Ramos (cell line): ENCODE measurements around the gene MRPL4.

Experiments used
- in situ Hi-C: fragments of 300-500 bp; cut with MboI; formaldehyde crosslinking; loops from one replicate; pipeline ENCODE4 v1.14.3; 2022; ENCODE audit warnings: low sequenced_read_pairs; ENCODE audit not compliant: unreplicated experiment

The MRPL4 gene

DNA sequence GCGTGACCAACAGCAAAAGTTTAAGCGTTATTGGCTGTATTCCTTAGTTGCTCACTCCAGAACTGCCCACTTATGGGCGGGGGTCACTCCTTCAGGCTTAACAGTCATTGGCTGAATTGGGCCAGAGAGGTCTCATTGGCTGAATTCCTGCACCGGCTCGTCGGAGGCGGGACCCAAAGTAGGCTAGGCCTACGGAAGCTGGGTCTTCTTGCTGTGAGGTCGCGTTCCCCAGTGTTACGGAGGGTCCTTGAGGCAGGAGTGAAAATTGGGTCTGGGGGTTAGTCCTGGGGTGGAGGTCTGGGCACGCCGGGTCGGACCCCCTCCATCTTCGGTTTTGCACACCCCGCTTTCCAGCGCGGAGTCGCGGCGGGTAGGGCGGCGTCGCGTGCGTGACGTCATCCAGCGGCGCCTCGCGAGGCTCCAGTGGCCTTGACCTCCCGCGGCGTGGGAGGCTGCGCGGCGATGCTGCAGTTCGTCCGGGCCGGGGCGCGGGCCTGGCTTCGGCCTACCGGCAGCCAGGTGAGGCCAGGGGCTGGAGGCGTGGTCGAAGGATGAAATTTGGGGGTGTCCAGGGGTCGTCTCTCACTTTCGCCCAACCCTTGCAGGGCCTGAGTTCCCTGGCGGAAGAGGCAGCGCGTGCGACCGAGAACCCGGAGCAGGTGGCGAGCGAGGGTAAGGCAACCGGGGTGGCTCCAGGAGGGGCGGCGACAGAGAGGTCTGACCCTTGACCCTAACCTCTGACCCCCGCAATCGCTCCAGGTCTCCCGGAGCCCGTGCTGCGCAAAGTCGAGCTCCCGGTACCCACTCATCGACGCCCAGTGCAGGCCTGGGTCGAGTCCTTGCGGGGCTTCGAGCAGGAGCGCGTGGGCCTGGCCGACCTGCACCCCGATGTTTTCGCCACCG is at the start of gene MRPL4:
Gene MRPL4, plus strand, starts transcription at position 423 of the 903 bp plus-strand sequence. Its CDS starts 40 bp downstream, at position 463.
- in situ Hi-C loops, result no loop called here

DNA sequence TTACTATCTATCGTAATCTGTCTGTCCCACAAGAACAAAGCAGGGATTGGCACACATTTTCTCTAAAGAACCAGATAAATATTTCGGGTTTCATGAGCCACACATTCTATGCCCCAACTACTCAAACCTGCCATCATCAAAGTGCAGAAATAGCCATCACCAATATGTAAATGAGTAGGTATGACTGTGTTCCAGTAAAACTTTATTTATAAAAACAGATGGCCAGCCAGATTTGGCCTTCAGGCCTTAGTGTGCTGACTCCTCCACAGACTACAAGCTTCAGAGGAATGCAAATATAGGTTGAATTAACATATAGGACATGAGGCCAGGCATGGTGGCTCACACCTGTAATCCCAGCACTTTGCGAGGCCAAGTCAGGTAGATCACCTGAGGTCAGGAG is 48.3 kb upstream of the MRPL4 start:
- in situ Hi-C loops, result no loop called here

DNA sequence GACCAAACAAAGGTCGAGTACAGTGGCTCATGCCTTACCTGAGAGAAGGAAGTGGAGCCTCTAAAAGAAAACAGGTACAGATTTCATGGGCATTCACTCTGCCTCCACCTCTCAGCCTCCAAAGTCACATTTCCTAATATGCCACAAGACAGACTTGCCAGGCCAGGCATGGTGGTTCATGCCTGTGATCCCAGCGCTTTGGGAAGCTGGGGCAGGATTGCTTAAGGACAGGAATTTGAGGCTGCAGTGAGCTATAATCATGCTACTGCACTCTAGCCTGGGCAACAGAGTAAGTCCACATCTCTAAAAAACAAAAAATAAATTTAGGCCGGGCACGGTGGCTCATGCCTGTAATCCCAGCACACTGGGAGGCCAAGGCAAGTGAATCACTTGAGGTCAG is 46.4 kb upstream of the MRPL4 start:
- in situ Hi-C loops, result no loop called here

DNA sequence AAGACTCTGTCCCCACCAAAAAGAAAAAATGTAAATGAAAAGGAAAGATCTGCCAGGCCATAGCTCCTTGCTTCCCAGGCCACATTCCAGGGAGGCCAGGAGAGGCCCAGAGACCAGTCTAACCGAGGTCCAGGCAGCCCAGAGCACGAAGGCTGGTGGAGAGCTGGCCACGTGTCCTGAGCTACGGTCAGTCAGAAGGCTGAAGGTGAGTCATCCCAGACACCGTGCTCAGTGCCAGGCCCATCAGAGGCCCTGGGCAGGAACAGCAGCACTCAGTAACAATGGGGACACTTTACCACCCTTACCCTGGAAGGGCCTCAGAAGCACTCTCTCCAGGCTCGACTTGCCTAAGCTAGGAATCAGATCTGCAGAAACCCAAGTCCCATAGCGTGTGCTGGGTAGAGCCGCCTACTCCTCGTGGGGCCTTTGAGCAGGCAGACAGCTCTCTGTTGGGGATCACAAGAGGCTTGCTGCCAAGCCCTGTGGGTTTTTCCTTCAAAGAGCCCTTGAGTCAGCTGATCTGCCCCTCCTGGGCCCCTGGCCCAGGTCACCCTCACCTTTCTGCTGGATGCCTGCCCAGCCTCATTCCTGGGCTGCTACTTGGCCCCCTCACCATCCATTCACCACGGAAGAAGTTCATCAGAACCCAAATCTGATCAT is 45.7 kb upstream of the MRPL4 start:
- in situ Hi-C loops, result no loop called here

DNA sequence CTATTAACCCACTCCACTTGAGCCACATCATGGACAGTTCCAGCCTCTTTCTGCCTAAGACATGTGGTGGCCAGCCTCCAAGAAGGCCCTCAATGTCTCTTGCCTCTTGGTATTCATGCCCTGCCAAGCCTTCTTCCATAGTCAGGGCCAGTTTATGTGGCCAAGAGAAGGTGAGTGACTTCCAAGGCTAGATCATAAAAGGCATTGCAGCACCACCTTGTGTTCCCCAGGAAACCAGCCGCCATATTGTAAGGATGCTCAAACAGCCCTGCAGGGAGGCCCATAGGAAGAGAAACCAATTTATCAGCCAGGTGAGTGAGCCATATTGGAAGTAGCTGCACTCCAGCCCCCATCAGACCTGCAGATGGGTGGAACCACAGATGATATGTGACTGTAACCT is 45.0 kb upstream of the MRPL4 start:
- in situ Hi-C loops, result no loop called here

DNA sequence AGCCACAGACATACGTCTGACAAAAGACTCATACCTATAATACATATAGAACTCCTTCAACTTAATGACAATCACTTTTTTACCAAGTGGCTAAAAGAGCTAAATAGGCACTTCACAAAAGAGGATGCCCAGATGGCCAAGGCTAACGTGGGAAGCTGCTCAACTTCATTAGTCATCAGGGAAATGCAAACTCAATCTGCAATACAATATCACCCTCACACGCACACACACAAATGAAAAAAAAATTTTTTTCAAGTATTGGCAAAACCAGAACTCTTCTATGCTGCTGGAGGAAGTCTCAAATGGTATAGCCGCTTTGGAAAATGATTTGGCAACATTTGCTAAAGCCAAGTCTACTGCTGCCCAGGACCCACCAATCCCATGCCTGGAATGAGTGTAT is 42.7 kb upstream of the MRPL4 start:
- in situ Hi-C loops, result no loop called here

DNA sequence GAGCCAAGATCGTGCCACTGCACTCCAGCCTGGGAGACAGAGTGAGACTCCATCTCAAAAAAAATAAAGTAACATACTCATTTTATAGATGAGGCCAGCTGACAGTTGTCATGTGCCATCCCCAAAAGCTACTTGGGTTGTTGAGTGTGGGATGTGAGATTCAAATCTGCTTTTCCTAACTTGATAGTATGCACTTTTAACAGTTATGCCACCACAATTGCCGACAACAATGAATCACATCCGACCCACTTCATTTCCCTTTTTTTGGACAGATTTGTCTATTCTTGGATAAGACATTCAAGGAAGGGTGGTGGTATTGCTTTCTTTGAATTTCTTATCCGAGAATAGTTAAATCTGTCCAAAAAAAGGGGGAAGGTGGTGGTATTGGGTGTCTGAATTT is 41.0 kb upstream of the MRPL4 start:
- in situ Hi-C loops, result no loop called here

DNA sequence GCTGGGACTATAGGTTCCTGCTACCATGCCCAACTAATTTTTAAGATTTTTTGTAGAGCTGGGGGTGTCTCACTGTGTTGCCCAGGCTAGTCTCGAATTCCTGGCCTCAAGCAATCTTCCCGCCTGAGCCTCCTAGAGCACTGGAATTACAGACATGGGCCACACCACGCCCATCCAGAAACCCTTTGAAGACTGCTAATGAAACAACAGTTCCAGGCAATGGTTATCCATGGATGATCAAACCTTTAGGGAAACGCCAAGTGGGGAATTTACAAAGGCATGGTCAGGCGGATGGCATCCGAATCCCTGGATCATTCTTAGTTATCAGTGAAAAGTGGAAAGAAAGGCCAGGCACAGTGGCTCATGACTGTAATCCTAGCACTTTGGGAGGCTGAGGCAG is 40.3 kb upstream of the MRPL4 start:
- in situ Hi-C loops, result no loop called here

DNA sequence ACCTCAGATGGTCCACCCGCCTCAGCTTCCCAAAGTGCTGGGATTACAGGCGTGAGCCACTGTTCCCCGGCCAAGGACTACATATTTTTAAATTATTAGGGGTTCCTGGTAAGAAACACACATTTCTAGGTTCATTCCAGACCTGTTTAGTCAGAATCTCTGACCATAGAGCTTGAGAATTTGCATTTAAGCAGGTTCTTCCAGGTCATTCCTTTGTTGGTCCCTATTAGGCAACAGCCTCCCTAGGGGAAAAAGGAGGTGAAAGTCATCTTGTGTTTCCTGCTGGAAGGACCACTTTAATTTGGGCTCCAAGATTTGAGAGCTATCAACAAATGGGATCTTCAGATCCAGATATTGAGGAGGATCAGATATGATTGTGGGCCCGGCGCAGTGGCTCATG is 37.2 kb upstream of the MRPL4 start:
- in situ Hi-C loops, result no loop called here

DNA sequence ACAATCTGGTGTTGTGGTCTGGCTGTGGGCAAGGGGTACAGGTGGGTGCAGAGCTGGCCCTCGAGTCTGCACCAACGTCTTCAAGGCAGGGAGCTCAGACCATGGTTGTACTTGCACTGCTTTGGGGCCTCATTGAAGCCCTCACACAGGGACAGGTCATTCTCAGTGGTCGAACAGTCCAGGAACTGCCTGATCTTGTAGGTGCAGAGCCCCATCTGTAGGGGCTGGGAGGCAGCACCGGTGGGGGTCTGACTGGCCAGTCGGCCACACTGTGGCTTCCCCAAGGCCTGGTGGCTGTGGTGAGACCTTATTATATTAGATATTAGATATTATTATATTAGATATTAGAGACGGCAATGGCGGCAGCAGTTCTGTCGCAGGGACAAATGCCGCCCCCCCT is 34.9 kb upstream of the MRPL4 start:
- in situ Hi-C loops, result no loop called here

DNA sequence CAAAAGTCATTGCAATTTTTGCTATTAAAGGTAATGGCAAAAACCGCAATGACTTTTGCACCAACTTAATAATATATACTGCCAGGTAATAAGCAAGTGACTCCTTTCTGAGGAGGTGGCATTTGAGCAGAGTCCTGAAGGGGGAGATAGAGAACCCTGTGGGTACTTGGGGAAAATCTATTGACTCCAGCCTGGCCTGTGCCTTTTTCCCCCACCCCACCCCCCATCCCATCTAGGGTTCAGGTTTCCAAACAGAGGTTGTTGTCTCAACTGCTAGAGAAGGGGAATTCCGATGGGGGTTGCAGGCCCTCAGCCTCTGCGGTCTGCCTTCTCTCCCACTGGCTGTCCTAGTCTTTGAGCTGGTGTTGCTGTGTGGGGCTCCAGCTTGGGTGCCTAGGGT is 32.3 kb upstream of the MRPL4 start:
- in situ Hi-C loops, result no loop called here

DNA sequence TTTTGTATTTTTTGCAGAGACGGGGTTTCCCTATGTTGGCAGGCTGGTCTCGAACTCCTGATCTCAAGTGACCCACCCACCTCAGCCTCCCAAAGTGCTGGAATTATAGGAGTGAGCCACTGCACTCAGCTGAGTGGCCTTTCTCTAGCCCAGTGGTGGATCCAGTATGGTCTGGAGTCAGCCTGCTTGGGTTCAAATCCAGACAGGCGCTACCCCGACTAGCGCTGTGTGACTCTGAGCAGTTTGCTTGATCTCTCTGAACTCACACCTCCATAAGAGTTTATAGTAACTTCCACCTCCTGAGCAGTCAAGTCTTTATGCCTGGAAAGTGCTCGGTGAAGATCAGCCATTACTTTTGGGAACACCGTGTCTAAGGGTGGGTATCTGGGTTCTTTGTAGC is 31.3 kb upstream of the MRPL4 start:
- in situ Hi-C loops, result no loop called here

DNA sequence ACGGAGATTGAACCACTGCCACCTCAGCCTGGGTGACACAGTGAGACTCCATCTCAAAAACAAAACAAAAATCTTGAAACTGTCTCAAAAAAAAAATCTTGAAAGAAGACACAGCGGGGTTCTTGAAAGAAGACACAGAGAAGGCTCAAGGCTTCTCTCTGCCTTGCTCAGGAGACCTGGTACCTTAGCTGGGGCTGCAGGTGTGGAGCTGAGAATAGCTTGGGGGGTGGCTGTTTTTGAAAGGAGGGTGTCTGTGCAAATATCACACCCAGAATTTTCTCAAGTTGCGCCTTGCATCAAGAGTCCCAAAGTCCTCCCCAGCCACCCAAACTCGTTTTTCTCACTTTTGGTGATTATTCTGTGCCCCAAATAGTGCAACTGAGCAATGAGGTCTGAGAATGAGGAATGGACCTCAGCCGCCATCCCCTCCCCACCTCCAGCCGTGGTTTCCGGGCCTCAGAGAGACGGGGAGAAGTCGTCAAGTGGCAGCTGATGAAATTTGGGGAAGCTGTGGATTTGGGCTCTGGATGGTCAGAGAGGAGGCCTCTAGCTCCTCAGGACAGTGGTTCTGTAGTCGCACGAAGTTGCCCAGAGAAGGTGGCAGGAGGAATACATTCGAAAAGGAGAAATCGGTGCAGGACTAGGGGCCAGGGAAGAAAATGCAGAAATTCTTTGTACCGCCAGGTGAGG is 29.7 kb upstream of the MRPL4 start:
- in situ Hi-C loops, result no loop called here

DNA sequence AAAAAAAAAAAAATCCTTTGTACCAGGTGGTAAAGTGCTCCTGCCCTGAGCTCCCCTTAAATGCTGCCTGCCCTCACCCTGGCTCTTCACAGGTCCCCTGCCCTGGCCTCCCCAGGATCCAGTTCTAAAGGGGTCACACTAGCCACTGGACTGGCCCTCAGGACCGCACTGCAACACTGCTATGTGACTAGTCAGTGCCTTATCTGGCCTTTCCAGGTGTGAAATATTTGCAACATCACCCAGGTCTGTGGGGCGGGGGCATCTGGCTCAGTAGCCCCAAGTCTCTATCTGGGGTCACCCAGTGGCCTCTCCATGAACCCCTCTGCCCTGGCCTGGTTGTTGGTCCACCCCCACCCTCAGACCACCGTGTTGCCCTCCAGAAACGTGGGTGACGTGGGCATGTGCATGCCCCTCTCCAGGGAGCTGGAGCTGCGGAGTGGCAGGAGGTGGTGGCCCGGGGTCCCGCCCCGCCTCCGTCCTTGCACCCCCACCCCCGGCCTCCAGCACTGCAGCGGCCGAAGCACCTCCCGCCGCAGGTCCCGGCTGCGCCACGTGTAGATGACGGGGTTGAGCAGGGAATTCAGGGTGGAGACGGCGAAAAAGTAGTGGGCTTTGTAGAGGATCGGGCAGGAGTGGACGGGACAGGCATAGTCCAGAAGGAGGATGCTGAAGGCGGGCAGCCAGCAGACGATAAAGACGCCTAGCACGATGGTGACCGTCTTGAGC is 28.4 kb upstream of the MRPL4 start:
- in situ Hi-C loops, result no loop called here

DNA sequence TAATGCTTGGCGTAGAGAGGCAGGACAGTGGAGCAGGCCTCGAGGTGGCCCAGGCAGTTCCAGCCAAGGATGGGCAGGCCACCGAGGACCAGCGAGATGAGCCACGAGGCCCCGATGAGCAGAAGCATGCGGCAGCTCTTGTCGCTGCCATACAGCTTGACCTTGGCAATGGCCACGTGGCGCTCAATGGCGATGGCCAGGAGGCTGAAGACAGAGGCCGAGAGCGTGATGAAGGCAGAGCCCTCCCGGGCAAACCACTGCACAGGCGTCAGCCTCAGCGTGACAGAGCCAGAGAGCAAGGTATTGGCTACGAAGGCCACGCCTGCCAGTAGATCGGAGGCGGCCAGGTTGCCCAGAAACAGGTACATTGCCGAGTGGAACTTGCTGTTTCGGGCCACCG is 27.7 kb upstream of the MRPL4 start:
- in situ Hi-C loops, result no loop called here

DNA sequence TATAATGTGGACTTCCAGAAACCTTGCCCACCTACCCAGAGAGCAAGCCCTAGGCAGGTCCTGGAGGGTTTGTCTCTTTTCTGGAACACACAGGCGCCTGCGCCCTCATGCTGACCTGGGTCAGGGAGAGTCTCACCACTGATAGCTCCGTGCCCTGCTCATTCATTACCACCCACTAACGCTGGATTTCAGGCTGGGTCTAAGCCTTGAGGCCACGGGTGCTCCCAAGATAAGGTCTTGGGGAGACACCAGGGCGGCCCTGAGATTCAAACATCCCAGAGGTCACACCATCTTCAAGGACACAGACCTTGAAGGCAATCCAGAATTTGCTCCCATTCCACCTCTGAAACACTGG is 26.0 kb upstream of the MRPL4 start:
- in situ Hi-C loops, result loop anchor here (25.0 kb wide), 1 partner anchor 736 kb away; the partner anchor contains the start of gene SMARCA4

DNA sequence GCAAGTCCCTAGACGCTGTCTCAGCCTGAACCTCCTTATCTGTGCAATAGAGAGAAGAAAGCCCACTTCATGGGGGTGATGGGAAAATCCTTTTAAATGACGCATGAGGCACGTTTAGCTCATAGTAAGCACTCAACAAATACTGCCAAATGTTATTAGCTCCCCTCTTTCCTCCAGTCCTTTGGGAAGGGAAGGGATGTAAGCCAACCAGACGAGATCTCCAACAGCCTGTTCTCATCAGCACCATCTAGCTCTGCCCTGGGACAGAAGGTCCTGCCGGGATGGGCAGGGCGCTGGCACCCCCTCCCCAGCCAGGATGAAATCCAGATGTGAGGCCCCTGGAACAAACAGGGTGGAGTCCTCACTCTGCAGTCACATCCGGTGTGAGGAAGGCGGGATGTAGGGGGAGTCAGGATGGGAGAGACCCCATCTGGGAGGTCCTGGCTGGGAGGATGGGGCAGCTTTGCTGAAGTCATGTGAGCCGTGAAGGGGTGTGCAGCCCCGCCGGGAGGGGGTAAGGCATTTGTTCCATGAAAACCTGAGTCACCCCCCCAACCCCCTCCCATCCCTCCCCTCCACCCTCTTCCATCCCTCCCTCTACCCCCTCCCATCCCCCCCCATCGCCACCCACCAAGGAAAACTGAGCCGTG is 25.5 kb upstream of the MRPL4 start:
- in situ Hi-C loops, result loop anchor here (25.0 kb wide), 1 partner anchor 736 kb away; the partner anchor contains the start of gene SMARCA4

DNA sequence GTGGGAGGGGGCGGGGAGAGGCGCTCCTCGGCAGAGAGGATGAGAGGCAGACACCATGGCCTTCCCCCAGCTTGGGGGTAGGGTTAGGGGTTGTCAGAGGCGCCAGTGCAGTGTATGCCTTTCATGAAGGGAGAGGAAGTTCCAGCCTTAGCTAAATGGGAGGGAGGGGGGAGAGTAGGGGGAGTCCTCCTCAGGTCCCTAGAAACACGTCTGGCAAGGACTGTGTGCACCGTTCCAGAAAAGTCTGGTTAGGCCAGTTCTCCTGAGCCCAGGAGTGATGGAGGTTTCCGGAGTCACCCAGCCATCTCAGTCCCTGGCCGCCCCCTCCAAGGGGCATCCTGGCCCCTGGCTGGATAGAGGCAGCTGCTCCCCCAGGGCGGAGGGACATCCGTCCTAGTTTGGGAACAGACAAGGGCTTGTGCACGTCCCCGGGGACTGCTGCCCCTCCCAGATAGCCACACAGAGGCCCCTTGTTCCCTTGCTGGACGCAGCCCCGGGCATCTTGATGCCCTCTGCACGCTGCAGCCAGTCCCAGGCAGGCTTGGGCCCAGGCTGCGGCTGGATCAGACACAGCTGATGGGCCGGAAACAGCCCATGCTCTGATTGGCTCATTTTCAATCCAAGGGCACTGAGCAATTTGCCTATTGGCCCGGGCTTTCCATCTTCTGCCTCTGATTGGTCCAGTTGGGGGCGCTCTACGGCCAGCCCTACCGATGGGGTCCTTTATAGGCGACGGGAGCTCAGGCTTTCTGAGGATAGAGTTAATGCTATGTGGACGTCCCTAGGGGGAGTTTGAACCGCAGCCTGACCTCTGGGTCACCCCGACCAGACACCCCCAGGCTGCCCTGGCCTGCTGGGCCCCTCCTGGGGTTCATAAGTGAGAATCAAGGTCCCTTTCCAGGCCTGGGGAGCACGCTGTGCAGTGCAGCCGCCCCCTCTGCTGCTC is 24.7 kb upstream of the MRPL4 start:
- in situ Hi-C loops, result loop anchor here (25.0 kb wide), 1 partner anchor 735 kb away; the partner anchor contains the start of gene SMARCA4

DNA sequence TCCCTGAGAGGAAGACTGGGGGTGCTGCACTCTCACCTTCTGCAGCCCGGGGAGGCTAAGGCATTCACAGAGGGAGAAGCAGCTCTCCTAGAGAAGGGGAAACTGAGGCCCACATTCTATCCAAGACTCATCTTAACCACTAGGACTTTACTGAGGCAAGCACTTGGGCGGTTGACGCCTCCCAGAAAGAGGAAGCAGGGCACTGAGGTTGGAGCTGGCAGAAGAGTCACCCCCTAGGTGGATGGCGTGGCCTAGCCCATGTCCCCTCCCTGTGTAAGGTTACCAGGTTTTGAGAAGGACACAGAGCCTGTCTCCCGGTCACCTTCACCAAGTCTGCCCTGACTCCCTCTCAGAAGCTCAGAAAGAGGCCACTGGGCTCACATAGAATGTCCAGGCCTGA is 23.6 kb upstream of the MRPL4 start:
- in situ Hi-C loops, result loop anchor here (25.0 kb wide), 1 partner anchor 734 kb away; the partner anchor contains the start of gene SMARCA4
